Measurements from ENCODE around the gene TCF15. TPM values are rescaled to one million over a fixed set of nuclear protein-coding genes. Genes with fewer than 3 reads are reported as not detected.

Gene TCF15
- polyA plus RNA-seq, 2 of the 4 experiments (the other 2 are of a cell fraction): not detected

GRCh38 chr20:621125-621756 is 11.1 kb upstream of the TCF15 start (continued):
- no peak for TF ChIP-seq E2F6 (IDR thresholded peaks at IDR 0.05; ENCODE audit: borderline replicate concordance, low read depth)
- no peak for TF ChIP-seq NR3C1 (IDR thresholded peaks at IDR 0.05)
- TF ChIP-seq EHMT2 (IDR thresholded peaks at IDR 0.05; ENCODE audit: low read depth): no peak
- no peak for TF ChIP-seq SREBF2 (IDR thresholded peaks at IDR 0.05)
- no peak for TF ChIP-seq RAD21 (conservative IDR thresholded peaks at IDR 0.05 in 1 of 2, IDR thresholded peaks at IDR 0.05 in 1 of 2)
- no peak for TF ChIP-seq PHF8 (IDR thresholded peaks at IDR 0.05; ENCODE audit: borderline replicate concordance, low read depth)

- FAIRE-seq (no peak), DNase-seq (ENCODE audit: low read depth in 1 of 2, low spot score in 1 of 2) (no peak), ATAC-seq (no peak)
- no peak overlapping the region for H3K4me3 ChIP-seq
- WGBS (ENCODE audit: missing lambda C conversion rate): 51% methylated on average over 6 of the region's 7 CpGs
- H3K4me2 ChIP-seq: no peak overlapping the region
- H3K4me1 ChIP-seq: no peaks in the 10 kb centered on the region
- ChIA-PET POLR2A (interaction anchor here (0.6 kb wide), 1 partner anchor 67 kb away, joined by 12 read pairs; no protein-coding TSS in a partner anchor), CTCF (interaction anchor here (0.5 to 5.2 kb wide), 4 partner anchors 19 to 119 kb away, joined by 4 to 43 read pairs (median 5); no protein-coding TSS in a partner anchor)
- peaks cover 13% of the 10 kb centered on the region for H3K9me3 ChIP-seq
- TF ChIP-seq CBX2 (IDR thresholded peaks at IDR 0.05; ENCODE audit: borderline replicate concordance, low read depth) (no peak), RFX5 (IDR thresholded peaks at IDR 0.05) (no peak), ATOH8 (CRISPR knock-in tag; IDR thresholded peaks at IDR 0.05; ENCODE audit: low read depth) (no peak), POLR2AphosphoS2 (conservative IDR thresholded peaks at IDR 0.05; ENCODE audit: low read length) (no peak), ZFP36 (IDR thresholded peaks at IDR 0.05; ENCODE audit: borderline replicate concordance, partially characterized antibody) (no peak), NPAS2 (CRISPR knock-in tag; IDR thresholded peaks at IDR 0.05; ENCODE audit: borderline replicate concordance) (no peak), SMC3 (IDR thresholded peaks at IDR 0.05) (no peak), HOXB13 (CRISPR knock-in tag; IDR thresholded peaks at IDR 0.05; ENCODE audit: low read depth) (no peak), HOXA7 (CRISPR knock-in tag; IDR thresholded peaks at IDR 0.05) (no peak), ELK1 (IDR thresholded peaks at IDR 0.05; ENCODE audit: low read depth, low read length) (no peak), TFCP2L1 (CRISPR knock-in tag; IDR thresholded peaks at IDR 0.05) (no peak)
- H3K27ac ChIP-seq: no peak overlapping the region
These were observed 10.1 kb upstream of the TCF15 start for GRCh38 chr20:620246-620645.

- H3K9me3 ChIP-seq: peaks cover 13% of the 10 kb centered on the region
- WGBS (ENCODE audit: missing lambda C conversion rate): 23% methylated on average over 5 of the region's 5 CpGs
- H3K4me3 ChIP-seq: no peak overlapping the region
- ATAC-seq: no peak
- no peak for DNase-seq (ENCODE audit: low read depth in 1 of 2, low spot score in 1 of 2)
- ChIA-PET CTCF (interaction anchor here (1.0 to 5.2 kb wide), 7 partner anchors 10 to 109 kb away, joined by 3 to 43 read pairs (median 4); no protein-coding TSS in a partner anchor), POLR2A (no interaction called here)
- no peak for FAIRE-seq
- H3K4me1 ChIP-seq: no peaks in the 10 kb centered on the region
- no peak overlapping the region for H3K27ac ChIP-seq
- H3K4me2 ChIP-seq: no peak overlapping the region
- TF ChIP-seq ATOH8 (CRISPR knock-in tag; IDR thresholded peaks at IDR 0.05; ENCODE audit: low read depth) (no peak), SMC3 (IDR thresholded peaks at IDR 0.05) (no peak), HDAC2 (IDR thresholded peaks at IDR 0.05) (no peak), POLR2AphosphoS2 (conservative IDR thresholded peaks at IDR 0.05; ENCODE audit: low read length) (no peak), EHMT2 (IDR thresholded peaks at IDR 0.05; ENCODE audit: low read depth) (no peak), PBX3 (IDR thresholded peaks at IDR 0.05) (no peak), ZSCAN20 (CRISPR knock-in tag; IDR thresholded peaks at IDR 0.05) (no peak), KDM5A (IDR thresholded peaks at IDR 0.05) (no peak), FOSB (CRISPR knock-in tag; IDR thresholded peaks at IDR 0.05) (no peak), REST (IDR thresholded peaks at IDR 0.05) (no peak), JUNB (IDR thresholded peaks at IDR 0.05) (no peak), HOXB13 (CRISPR knock-in tag; IDR thresholded peaks at IDR 0.05; ENCODE audit: low read depth) (no peak), NR3C1 (IDR thresholded peaks at IDR 0.05) (no peak), FOSL2 (IDR thresholded peaks at IDR 0.05) (no peak), FOSL2 (CRISPR knock-in tag; IDR thresholded peaks at IDR 0.05) (no peak), SREBF2 (IDR thresholded peaks at IDR 0.05) (no peak), JUN (IDR thresholded peaks at IDR 0.05) (no peak)
These were observed 8.9 kb upstream of the TCF15 start for GRCh38 chr20:618980-619379.
